Esophagus (tissue), 2 donors: ENCODE results near the gene TRIM8. TPM values are rescaled to one million over a fixed set of nuclear protein-coding genes. Genes with fewer than 3 reads are reported as not detected.

Source experiments
- H3K27ac ChIP-seq, 2 donors: one replicate each; pipeline ENCODE4 v1.5.1; 2013; ENCODE audit warnings: low read depth in 2 of 2, mild to moderate bottlenecking in 2 of 2, inconsistent platforms in 1 of 2, low read length in 1 of 2, moderate library complexity in 1 of 2
- H3K27me3 ChIP-seq, 2 donors: one replicate each; pipeline ENCODE4 v1.6.1; 2013; ENCODE audit warnings: low read length in 2 of 2, control low read depth in 1 of 2, mild to moderate bottlenecking in 1 of 2; ENCODE audit not compliant: insufficient read depth in 2 of 2, control insufficient read depth in 1 of 2
- H3K36me3 ChIP-seq, 2 donors: one replicate each; pipeline ENCODE4 v1.6.1; 2013; ENCODE audit warnings: low read length in 1 of 2; ENCODE audit not compliant: control insufficient read depth in 2 of 2, insufficient read depth in 2 of 2
- H3K4me1 ChIP-seq, 2 donors: one replicate each; pipeline ENCODE4 v1.6.1; 2013; ENCODE audit warnings: low read length in 1 of 2; ENCODE audit not compliant: control insufficient read depth in 2 of 2, insufficient read depth in 2 of 2
- H3K4me3 ChIP-seq, 2 donors: one replicate each; pipeline ENCODE4 v1.5.1; 2013; ENCODE audit warnings: low read length in 2 of 2, mild to moderate bottlenecking in 2 of 2, low read depth in 1 of 2, moderate library complexity in 1 of 2
- H3K9me3 ChIP-seq, 2 donors: one replicate each; pipeline ENCODE4 v1.6.1; 2013; ENCODE audit warnings: mild to moderate bottlenecking in 2 of 2, low read depth in 1 of 2, low read length in 1 of 2, moderate library complexity in 1 of 2; ENCODE audit not compliant: control insufficient read depth in 2 of 2, insufficient read depth in 1 of 2
- WGBS, 2 donors: extraction: QIAGEN DNeasy Blood & Tissue Kit; methylation state at CpG; one replicate each; pipeline ENCODE4 v1.1.7; 2013; 5-methylcytosine and 5-hydroxymethylcytosine counted together
- polyA plus RNA-seq, 2 donors: library from polyadenylated mRNA; stranded (reverse); fragments of 200-250 nt; gene quantifications; one replicate each; pipeline ENCODE4 v1.2.3, GENCODE V29; 2013
- donor health status: healthy with polysubstance abuse.
- donor health status: Bipolar disorder and iron deficiency.

TRIM8 gene
- polyA plus RNA-seq, 2 donors, result 26.4 to 33.3 TPM

DNA sequence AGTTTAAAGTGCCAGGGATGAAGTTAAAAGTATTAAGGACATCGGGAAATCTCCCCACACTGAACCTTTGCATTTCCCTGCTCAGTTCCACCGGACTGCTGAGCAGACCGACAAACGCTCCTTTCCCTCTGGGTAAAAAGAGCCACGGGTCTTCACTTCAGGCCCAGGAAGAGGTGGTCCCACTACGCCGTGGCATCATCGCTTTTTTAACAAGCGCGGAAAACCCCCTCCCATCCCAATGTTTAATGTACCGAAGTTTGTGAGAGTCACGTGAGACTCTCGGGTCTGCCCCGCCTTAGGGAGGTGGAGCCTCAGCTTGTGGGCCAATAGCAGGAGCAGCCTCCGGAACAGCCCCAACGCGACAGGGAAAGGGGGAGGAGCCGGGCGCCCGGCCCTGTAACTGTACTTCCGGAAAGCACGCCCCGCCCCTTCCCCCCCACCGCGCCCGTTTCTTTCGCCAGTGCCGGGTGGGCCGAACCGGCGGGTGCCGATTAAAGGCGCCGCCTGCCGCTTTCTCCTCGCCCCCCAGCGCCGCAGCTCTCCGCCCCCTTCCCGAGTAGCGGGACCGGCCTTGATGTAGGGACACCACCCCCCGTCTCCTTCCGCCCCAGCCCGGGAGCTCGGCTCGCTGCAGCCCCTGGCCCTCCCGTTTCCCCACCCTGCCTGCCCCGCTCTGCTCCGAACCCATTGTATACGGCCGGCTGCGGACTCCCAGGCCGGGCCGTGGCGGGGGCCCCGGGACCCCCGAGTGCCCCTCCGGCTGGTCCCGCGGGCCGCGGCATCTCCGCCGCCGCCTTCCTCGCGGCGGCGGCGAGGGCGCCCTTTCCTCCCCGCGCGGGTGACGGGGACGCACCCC is 2.2 kb upstream of the TRIM8 start:
- Histone ChIP-seq H3K27ac (peak overlapping the region; percentile 94 to 97), H3K9me3 (no peaks in the 10 kb centered on the region), H3K4me1 (peaks cover 2 to 10% of the 10 kb centered on the region in 2 donors), H3K4me3 (peak overlapping the region; percentile 73 to 84), H3K36me3 (no peaks in the 10 kb centered on the region), H3K27me3 (no peaks in the 10 kb centered on the region)
- 1% methylated on average over 57 to 77 of the region's 77 CpGs for WGBS, 2 donors

DNA sequence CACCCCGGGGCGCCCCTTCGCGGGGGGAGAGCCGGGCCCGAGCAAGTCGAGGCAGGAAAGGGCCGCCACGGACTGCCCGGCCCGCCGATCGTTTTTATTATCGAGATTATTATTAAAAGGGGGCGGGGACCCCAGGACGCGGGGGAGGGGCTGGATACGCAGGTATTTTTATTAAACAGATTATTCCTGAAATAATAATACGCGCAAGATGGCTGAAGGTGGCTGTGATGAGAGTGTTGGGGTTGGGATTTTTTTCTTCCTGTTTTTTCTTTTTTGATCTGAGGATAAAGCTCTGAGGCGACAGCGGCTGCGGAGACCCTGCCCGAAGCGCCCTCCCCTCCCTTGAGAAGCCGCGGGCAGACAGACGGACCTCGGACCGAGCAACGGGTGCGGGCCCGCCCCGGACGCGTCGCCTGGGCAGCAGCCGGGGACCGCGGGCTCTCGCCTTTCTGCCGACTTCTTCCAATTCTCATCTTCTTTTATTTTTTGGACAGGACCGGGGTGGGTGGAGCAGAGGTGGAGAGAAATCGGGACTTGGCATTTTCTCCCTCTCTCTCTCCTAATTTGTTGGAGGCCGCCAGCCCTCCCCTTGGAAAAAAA is 1.4 kb upstream of the TRIM8 start:
- WGBS, 2 donors, result 1 to 2% methylated on average over 44 to 45 of the region's 45 CpGs
- Histone ChIP-seq H3K4me1 (peaks cover 3 to 17% of the 10 kb centered on the region in 2 donors), H3K4me3 (peak overlapping the region; percentile 73 to 84), H3K9me3 (no peaks in the 10 kb centered on the region), H3K36me3 (no peaks in the 10 kb centered on the region), H3K27me3 (no peaks in the 10 kb centered on the region), H3K27ac (peak overlapping the region; percentile 94 to 97)

DNA sequence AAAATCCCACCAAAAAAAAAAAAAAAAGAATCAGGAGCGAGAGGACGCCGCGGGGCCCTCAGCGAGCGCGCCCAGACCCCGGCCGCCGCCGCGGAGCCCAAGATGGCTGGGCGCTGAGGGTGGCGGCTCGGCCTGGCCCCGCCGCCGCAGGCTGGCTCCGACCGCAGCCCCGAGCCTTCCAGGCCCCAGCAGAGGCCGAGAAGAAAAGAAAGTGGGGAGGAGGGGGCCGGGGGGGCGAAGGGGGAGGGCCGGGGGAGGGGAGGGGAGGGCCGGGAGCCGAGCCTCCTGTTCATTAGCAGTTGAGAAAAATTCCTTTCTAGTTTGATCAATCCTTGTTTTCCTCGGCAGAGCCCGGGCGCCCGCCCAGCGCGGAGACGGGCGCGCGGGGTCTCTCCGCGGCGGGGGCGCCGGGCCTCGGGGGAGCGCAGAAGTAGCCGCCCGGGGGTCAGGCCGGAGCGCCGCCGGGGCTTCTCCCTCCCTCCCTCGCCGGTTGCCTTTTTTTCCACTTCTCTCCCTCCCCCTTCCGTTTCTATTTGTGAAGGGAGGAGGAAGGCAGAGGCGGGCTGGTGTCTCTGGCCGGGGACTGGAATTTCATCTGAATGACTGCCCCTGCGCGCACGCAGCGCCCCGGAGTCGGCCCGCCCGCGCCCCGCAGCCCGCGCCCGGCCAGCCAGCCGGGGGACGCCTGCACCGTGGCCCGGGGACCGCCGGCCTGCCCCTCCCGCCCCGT is 778 bp upstream of the TRIM8 start:
- WGBS, 2 donors, result 1% methylated on average over 60 to 76 of the region's 76 CpGs
- Histone ChIP-seq H3K27me3 (no peaks in the 10 kb centered on the region), H3K27ac (peak overlapping the region; percentile 94 to 97), H3K36me3 (peaks cover 0 to 3% of the 10 kb centered on the region in 2 donors), H3K9me3 (no peaks in the 10 kb centered on the region), H3K4me1 (peaks cover 10 to 23% of the 10 kb centered on the region in 2 donors), H3K4me3 (peak overlapping the region; percentile 73 to 84)

DNA sequence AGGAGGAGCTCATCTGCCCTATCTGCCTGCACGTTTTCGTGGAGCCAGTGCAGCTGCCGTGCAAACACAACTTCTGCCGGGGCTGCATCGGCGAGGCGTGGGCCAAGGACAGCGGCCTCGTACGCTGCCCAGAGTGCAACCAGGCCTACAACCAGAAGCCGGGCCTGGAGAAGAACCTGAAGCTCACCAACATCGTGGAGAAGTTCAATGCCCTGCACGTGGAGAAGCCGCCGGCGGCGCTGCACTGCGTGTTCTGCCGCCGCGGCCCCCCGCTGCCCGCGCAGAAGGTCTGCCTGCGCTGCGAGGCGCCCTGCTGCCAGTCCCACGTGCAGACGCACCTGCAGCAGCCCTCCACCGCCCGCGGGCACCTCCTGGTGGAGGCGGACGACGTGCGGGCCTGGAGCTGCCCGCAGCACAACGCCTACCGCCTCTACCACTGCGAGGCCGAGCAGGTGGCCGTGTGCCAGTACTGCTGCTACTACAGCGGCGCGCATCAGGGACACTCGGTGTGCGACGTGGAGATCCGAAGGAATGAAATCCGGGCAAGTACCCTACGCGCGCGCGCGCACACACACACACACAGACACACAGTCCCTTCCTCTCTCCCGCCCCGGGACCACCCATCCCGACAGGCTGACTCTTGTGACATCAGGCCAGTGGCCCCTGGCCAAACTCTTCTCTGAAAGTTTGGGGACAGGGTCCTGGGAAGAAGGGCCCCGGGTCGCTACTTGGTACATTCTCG is 538 bp downstream of the TRIM8 start:
- Histone ChIP-seq H3K4me1 (peaks cover 21 to 36% of the 10 kb centered on the region in 2 donors), H3K27me3 (no peaks in the 10 kb centered on the region), H3K4me3 (peak overlapping the region; percentile 73 to 84), H3K27ac (peak overlapping the region; percentile 94 to 97), H3K36me3 (peaks cover 0 to 7% of the 10 kb centered on the region in 2 donors), H3K9me3 (no peaks in the 10 kb centered on the region)
- WGBS, 2 donors, result 0% methylated on average over 60 to 62 of the region's 62 CpGs

DNA sequence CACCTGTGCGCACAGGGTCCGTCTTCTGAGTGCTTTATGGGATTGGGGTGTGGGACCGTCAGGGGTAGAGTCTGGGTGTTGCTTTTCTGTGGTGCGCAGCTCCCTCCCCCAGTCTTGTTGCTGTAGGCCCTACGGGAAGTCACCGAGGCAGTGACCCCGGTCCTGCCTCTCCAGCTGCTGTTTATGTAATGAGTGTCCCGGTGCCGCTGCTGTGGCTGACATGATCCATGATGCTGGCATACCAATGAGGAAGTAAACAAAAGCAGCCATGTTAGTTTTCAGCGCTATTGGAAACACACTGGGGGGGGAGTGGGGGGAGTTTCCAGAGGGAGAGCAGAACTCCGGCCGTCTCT is 1.1 kb downstream of the TRIM8 start:
- Histone ChIP-seq H3K27me3 (no peaks in the 10 kb centered on the region), H3K27ac (peak overlapping the region; percentile 94 to 97), H3K4me1 (peaks cover 22 to 40% of the 10 kb centered on the region in 2 donors), H3K36me3 (peaks cover 0 to 9% of the 10 kb centered on the region in 2 donors), H3K4me3 (peak overlapping the region; percentile 73 to 84), H3K9me3 (no peaks in the 10 kb centered on the region)
- WGBS, 2 donors, result 1% methylated on average over 12 of the region's 12 CpGs

DNA sequence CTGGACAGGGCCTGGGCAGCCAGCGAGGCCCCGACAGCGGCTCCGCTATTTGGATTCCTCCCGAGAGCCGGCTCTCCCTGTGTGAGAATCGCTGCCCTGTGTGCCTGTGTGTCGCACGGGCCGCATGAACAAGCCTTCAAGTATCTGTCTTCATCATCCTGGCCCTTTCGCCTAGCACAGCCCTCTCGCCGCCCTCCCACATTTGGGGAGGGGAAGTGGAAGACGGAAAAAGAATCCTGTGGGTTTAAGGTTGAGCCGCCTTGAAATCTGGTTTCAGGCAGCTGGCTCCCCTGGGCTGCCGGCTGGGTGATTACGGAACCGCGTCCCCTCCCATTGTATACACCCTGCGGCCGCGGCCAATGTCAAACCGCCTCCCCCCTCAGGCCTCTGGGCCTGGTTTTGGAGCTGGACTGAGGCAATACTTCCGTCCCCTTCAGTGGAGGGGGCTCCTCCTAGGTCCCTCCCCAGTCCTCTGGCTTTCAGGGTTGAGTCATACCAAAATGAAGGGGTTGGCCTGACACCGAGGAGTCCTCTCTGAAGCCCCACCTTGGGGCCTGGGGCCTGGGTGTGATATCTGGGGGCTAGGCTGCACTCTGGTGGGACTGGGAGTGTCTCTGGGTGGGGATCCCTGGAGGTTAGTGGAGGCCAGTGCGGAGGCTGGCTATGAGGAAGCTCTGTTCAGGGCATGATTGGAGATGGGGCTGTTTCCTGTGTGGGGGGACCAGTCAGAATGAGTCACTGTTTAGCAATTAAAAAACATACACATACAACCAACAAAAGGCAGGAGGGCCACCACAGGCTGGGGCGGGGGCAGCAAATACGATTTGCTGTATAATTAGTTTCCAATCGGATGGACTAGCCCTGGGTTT is 1.7 kb downstream of the TRIM8 start:
- Histone ChIP-seq H3K9me3 (no peaks in the 10 kb centered on the region), H3K4me3 (peak overlapping the region; percentile 73 to 84), H3K4me1 (peaks cover 25 to 46% of the 10 kb centered on the region in 2 donors), H3K36me3 (peaks cover 0 to 11% of the 10 kb centered on the region in 2 donors), H3K27ac (peak overlapping the region; percentile 94 to 97), H3K27me3 (no peaks in the 10 kb centered on the region)
- 0 to 1% methylated on average over 29 of the region's 29 CpGs for WGBS, 2 donors

DNA sequence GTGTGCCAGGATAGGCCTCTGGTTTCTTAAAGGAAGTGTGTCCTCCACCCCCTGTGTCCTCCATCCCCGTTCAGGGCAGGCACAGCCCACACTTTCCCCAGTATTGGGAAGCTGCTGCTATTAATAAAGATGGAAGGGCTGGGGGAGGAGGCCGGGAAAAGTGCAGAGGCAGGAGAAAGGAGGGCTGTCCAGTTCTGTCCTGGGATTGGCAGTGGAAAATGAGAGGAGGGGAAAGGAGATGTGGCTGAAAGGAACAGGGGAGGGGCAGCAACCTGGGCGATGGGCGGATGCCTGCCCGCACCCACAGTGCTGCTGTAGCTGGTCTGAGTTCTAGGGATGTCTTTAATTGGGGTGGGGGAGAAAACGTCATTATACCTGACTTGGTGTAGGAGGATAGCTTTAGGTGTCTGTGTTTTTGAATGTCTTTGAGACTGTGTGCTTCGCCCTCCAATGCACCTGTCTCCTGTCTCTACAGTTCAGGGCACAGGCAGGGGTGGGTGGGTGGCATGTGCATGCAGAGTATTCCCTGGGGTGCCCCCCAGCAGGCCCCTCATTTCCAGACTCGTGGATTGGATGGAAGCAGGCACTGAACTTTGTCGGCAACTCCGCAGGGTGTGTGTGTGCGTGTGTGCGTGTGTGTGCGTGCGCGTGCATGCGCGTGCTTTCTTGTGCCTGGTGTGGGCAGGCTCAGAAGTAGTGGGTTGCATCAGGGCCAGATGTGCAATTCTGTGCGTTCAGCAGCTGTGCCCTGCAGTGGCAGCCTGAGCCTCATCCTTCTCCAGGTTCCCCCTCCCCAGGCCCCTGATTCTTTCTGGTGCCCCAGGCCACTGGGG is 2.5 kb downstream of the TRIM8 start:
- peak overlapping the region; percentile 94 to 97 for H3K27ac ChIP-seq
- no peaks in the 10 kb centered on the region for H3K27me3 ChIP-seq
- WGBS, 2 donors, result 8 to 10% methylated on average over 18 of the region's 18 CpGs
- H3K36me3 ChIP-seq, result peaks cover 0 to 11% of the 10 kb centered on the region in 2 donors
- no peaks in the 10 kb centered on the region for H3K9me3 ChIP-seq
- peak overlapping the region; percentile 73 to 84 for H3K4me3 ChIP-seq
- peaks cover 30 to 54% of the 10 kb centered on the region in 2 donors for H3K4me1 ChIP-seq
